Activated T-cell treated with anti-CD3 and anti-CD28 coated beads, Interleukin-2, amount 50 U/mL, for 24 hours (primary cell): Measurements from ENCODE around the gene TOR4A.

Experiments
- DNase-seq: peaks from one replicate; pipeline ENCODE4 v3.0.0-alpha.2; 2020
- H3K27ac Mint-ChIP-seq: 2 replicates; pipeline ENCODE4 v1.8.0; 2020; ENCODE audit warnings: mild to moderate bottlenecking, mixed read lengths
- H3K27me3 Mint-ChIP-seq: 2 replicates; pipeline ENCODE4 v1.8.0; 2020; ENCODE audit warnings: mixed read lengths
- H3K36me3 Mint-ChIP-seq: 2 replicates; pipeline ENCODE4 v1.8.0; 2020; ENCODE audit warnings: low read depth, mixed read lengths
- H3K4me1 Mint-ChIP-seq: 2 replicates; pipeline ENCODE4 v1.8.0; 2020; ENCODE audit warnings: low read depth, mixed read lengths
- H3K4me3 Mint-ChIP-seq: 2 replicates; pipeline ENCODE4 v1.8.0; 2020; ENCODE audit warnings: mild to moderate bottlenecking, moderate library complexity, mixed read lengths
- H3K9me3 Mint-ChIP-seq: 2 replicates; pipeline ENCODE4 v1.8.0; 2020; ENCODE audit warnings: mixed read lengths

Gene TOR4A

DNA sequence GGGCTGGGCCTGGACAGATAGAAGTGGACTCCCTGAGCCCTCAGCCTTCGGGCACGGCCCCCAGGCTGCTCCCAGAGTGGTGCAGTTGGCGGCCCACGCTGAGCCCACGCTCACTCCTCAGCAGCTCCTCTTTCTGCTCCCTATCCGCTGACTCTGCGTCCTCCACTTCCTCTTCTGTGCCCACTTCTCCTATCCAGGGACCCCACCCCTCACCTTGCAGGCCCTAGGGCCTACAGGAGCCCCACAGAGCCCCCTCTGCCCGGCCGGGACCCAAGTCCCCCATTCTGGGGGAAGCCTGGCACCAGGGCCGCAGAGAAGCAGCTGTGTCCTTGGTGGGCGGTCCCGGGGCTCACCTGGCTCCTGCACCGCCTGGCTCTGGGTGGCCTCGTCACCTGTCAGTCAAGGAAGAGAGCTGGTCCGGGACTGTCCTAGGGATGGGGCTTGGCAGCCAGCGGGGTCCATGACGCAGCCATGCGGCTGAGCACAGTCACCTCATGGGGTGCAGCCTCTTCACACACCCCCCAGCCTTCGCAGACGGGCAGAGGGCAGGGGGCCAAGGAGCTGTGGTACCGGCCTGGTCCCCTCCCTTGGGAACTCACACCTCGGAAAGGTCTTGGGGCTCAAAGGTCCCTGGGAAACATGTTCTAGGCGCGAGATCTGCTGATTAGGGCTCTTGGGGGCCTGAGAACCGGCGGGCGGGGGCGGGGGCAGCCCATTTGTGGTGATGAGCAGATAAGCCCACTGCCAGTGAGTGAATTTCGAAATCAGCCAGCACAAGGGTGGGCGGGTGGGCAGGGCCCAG is 29.9 kb downstream of the TOR4A start:
- DNase-seq = no peak
- Mint-ChIP-seq H3K9me3 (no peaks in the 10 kb centered on the region), H3K36me3 (no peaks in the 10 kb centered on the region), H3K27me3 (no peaks in the 10 kb centered on the region), H3K4me1 (peaks cover 17% of the 10 kb centered on the region), H3K4me3 (no peak overlapping the region), H3K27ac (no peak overlapping the region)

DNA sequence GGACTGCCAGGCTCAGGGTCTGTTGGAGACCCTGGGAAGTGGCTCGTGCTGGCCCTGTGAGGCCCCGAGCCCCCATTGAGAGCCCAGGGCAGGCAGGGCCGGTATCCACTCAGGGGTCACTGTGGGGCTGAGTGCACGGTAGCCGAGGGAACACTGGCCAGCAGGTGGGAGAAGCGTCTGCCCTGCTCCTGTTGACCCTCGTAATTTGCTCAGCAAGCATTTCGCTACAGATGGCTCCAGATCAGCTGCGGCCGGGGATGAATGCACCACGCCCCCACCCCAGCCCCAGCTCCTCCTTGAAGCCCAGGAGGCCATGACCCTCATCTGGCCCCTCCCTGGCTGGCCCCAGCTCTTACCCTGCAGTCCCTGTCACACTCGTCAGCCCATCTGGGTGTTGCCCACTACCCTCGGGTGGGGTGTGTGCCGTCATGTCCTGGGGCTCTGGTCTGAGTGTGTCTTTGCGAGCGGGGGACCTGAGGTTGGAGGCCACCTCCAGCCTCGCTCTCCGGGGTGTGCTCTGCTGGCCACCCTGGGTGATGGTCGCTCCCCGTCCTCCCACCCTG is 30.6 kb downstream of the TOR4A start:
- no peaks in the 10 kb centered on the region for H3K27me3 Mint-ChIP-seq
- no peak overlapping the region for H3K27ac Mint-ChIP-seq
- H3K9me3 Mint-ChIP-seq = no peaks in the 10 kb centered on the region
- peaks cover 17% of the 10 kb centered on the region for H3K4me1 Mint-ChIP-seq
- H3K4me3 Mint-ChIP-seq = no peak overlapping the region
- H3K36me3 Mint-ChIP-seq = no peaks in the 10 kb centered on the region
- DNase-seq = no peak

DNA sequence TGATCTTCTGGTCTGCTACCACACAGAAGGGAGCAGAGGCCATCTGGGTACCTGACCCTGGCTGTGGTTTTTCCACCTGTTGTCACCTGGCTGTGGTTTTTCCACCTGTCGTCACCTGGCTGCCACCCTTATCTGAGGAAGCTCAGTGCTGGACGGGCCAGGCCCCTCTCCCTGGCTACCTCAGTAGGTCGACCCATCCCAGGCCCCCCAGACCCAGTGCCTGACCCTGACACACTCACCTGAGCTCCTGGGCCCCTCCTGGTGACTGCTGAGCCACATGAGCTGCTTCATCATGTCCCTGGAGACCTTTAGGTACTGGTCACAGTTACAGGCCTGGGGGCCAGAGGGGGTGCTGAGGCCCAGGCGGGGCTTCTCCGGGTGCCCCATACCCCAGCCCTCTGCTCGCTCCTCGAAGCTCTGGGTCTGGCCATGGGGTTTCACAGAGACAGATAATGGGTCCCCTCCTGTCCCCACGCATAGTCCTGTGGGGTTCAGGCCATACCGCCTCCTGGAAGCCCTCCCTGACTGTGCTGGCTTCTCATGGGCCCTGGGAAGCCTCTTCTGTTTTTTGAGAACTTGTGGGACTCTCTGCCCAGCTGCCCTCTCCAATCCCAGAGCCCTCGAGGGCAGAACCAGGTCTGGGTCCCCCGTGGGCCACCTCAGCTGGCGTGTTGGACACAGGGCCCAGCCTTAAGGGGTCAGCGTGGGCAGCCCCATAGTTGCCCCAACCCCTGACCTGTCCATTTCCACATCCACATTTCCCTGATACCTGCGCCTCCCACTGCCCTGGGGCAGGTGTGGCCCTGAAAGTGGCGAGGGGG is 32.1 kb downstream of the TOR4A start:
- DNase-seq = no peak
- Mint-ChIP-seq H3K4me3 (no peak overlapping the region), H3K27me3 (no peaks in the 10 kb centered on the region), H3K9me3 (no peaks in the 10 kb centered on the region), H3K4me1 (peaks cover 15% of the 10 kb centered on the region), H3K36me3 (no peaks in the 10 kb centered on the region), H3K27ac (no peak overlapping the region)

DNA sequence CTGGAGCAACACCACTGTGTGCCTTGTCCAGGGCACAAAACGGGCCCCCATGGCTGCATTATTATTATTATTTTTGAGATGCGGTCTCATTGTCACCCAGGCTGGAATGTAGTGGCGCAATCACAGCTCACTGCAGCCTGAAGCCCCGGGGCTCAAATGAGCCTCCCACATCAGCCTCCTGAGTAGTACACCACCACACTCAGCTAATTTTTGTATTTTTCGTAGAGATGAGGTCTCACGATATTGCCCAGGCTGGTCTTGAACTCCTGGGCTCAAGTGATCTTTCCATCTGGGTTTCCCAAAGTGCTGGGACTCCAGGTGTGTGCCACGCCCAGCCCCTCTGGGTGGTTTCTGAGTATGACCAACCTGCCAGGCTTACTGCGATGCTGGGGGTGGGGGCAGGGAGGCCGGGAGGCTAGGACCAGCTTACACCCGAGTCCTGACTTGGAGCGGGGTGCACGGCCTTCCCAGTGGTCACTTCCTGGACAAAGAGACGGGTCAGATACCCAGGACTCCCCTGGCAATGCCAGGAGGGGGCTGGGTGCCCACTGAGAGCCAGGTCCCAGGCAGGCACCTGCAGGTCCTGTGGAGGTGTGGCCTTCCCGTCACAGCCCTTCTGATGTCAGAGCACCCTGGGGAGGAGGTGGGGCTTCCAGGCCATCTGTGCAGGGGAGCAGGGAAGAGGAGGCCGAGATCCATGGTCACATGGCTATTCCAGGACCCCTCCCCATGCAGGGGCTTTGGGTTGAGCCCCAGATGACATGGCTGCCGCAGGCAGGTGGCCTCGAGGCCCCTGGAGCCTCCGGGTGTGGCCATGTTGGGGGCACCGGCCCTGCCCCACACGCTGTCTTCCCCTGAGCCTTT is 32.9 kb downstream of the TOR4A start:
- Mint-ChIP-seq H3K4me3 (no peak overlapping the region), H3K27me3 (no peaks in the 10 kb centered on the region), H3K9me3 (no peaks in the 10 kb centered on the region), H3K36me3 (no peaks in the 10 kb centered on the region), H3K4me1 (peaks cover 13% of the 10 kb centered on the region), H3K27ac (no peak overlapping the region)
- DNase-seq = no peak

DNA sequence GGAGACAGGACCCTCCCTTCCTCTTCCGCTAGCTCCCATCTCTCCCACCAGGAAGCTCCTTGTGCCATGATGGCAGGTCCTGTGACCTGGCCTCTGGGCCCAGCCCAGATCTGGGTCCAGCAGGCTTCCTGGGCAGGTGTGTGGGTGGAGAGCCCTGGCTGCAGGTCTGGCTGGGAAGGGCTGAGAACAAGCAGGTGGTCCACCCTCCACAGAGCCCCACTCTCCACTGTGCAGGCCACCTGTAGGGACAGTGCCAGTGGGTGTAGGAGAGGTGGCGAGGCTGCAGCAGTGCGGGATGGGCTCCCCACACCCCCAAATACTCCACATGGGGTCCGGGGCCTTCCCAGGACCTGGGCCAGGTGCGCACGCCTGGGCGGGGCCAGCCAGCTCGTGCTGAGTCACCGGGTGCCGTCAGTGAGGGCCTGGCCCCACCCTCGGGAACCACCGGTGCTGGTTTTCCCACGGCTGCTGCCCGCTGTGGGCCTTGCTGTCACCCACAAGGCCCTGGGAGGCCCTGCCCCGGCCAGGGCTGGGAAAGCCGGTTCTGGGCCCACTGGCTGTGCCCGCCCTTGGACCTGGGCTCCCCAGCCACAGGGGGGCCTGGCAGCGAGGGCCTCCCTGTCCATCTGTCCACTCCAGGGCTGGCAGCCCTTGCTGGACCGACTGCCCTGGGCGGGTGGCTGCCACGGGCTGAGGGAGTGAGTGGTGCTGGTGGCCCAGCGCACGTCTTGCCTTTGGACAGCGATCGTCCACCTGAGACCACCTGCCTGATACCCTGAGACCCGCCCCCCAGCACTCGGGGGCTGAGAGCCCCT is 33.9 kb downstream of the TOR4A start:
- no peaks in the 10 kb centered on the region for H3K36me3 Mint-ChIP-seq
- no peaks in the 10 kb centered on the region for H3K27me3 Mint-ChIP-seq
- H3K27ac Mint-ChIP-seq = no peak overlapping the region
- no peak for DNase-seq
- H3K4me3 Mint-ChIP-seq = no peak overlapping the region
- H3K9me3 Mint-ChIP-seq = no peaks in the 10 kb centered on the region
- H3K4me1 Mint-ChIP-seq = peaks cover 9% of the 10 kb centered on the region

DNA sequence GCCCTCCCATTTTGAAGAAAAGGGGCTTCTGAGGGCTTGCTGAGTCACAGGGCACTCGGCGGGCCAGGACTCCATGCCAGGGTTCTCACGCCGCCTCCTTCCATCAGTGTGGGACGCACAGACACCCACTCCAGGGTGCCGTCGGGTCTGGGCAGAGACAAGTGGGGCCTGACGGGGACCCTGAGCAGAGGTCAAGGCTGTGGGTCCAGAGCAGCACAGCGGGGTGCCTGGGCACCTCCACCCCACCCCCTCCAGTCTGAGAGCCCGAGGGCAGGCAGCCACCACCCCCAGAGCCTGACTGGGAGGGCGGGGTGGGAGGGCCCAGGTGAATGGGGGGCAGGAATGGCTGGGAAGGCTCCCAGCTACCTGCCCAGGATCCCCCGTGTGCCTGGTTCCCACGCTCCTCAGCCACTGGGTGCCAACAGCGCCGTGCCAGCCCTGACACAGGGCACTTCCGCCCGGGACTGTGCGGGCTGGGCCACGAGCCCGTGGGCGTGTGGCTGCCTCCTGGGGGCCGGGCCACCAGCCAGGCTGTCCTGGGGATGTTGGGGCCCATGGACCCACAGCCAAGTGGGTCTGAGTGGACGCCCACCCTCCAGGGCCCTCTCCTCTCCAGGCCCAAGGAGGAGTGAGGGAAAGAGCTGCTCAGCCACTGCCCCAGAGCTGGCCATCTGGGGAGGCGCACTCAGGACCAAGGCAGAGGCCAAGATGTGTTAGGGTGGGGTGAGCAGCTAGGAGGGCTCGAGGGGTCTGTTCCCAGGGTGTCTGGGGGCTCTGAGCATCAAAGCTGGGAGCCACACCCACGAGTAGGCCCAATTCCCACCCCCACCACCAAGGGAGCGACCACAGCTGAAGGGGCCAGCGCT is 34.7 kb downstream of the TOR4A start:
- no peaks in the 10 kb centered on the region for H3K36me3 Mint-ChIP-seq
- peaks cover 3% of the 10 kb centered on the region for H3K27me3 Mint-ChIP-seq

DNA sequence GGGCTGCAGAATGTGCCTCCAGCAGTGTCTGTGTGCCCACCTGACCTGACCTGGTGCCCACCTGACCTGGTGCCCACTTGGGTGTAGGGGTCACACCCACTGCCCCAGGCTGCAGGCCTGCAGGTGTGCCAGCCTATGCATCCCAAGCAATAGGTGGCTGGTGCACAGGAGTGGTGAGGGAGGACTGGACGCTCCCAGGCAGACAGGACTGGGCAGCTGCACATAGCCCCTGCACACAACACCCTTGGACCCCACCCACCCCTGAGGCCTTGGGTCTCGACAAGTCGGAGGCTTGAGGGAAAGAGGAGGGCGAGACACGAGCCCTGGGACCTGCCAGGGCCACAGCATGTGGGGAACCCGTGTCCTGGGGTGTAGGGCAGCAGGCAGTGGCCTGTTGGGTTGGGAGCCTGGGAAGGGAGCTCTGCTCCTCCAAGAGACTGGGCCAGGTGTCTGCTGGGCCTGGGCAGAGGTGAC is 35.4 kb downstream of the TOR4A start:
- Mint-ChIP-seq H3K27ac (no peak overlapping the region), H3K4me3 (no peak overlapping the region), H3K27me3 (peaks cover 3% of the 10 kb centered on the region), H3K36me3 (no peaks in the 10 kb centered on the region), H3K4me1 (peaks cover 1% of the 10 kb centered on the region), H3K9me3 (no peaks in the 10 kb centered on the region)
- no peak for DNase-seq

More for the DNA sequence above, 34.7 kb downstream of the TOR4A start:
- Mint-ChIP-seq H3K4me3 (no peak overlapping the region), H3K27ac (no peak overlapping the region), H3K9me3 (no peaks in the 10 kb centered on the region), H3K4me1 (peaks cover 6% of the 10 kb centered on the region)
- no peak for DNase-seq

DNA sequence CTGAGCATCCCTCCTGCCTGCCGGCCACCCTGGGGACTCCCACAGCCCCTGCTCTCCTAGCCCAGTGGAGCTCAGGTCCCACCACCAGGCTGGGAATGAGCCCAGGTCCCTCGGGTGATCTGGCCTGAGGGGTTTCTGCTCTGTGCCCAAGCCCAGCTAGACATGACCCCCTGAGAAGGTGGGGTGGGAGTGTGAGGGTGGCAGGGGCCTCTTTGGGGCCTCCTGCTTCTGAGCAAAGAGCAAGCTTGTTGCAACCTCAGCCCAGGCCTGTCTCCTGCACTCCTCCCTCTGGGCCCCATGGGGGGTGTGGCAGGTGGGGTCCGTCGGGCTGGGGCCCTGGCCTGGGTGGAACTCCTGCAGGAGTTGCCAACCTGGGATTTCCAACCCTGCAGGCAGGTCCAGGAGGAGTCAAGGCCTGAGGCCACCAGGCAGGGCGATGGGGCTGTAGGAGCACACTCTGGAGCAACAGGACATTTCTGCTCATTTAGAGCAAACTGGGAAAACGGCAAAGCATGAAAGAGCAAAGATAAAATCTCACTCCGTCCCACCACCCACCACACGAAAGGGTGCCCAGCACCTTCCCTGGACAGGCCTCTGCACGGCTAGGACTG is 35.9 kb downstream of the TOR4A start:
- no peak overlapping the region for H3K27ac Mint-ChIP-seq
- no peaks in the 10 kb centered on the region for H3K9me3 Mint-ChIP-seq
- peaks cover 1% of the 10 kb centered on the region for H3K4me1 Mint-ChIP-seq
- no peak overlapping the region for H3K4me3 Mint-ChIP-seq
- H3K27me3 Mint-ChIP-seq = peaks cover 3% of the 10 kb centered on the region
- no peak for DNase-seq
- H3K36me3 Mint-ChIP-seq = no peaks in the 10 kb centered on the region

DNA sequence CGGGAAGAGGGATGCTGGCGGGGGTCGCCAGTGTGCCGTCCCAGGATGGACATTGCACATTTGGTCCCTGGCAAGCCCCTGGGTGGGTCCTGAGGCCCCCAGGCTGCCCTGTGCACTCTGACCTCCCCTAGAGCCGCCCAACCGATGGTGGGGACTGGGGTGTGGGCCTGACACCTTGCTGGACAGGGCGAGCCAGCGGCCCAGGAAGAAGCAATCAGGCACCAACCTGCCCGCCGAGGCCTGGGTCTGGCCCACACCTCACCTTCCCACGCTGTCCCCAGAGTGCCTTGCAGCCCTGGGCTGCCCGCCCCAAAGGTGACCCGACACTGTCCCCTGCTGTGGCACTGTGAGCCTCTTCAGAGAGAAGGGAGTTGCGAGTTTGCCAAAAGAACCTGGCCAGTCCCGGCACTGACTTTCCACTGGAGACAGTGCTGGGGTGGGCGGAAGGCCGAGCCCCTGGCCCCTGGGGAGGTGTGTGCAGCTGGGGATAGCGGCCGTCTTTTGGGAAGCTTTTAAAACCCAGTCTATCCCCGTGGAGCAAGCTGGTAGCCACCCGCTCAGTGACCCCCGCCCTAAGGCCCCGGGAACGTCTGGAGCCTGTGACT is 36.5 kb downstream of the TOR4A start:
- no peak overlapping the region for H3K4me3 Mint-ChIP-seq
- no peaks in the 10 kb centered on the region for H3K9me3 Mint-ChIP-seq
- peaks cover 1% of the 10 kb centered on the region for H3K4me1 Mint-ChIP-seq
- H3K27ac Mint-ChIP-seq = no peak overlapping the region
- no peaks in the 10 kb centered on the region for H3K36me3 Mint-ChIP-seq
- DNase-seq = no peak
- peaks cover 3% of the 10 kb centered on the region for H3K27me3 Mint-ChIP-seq

DNA sequence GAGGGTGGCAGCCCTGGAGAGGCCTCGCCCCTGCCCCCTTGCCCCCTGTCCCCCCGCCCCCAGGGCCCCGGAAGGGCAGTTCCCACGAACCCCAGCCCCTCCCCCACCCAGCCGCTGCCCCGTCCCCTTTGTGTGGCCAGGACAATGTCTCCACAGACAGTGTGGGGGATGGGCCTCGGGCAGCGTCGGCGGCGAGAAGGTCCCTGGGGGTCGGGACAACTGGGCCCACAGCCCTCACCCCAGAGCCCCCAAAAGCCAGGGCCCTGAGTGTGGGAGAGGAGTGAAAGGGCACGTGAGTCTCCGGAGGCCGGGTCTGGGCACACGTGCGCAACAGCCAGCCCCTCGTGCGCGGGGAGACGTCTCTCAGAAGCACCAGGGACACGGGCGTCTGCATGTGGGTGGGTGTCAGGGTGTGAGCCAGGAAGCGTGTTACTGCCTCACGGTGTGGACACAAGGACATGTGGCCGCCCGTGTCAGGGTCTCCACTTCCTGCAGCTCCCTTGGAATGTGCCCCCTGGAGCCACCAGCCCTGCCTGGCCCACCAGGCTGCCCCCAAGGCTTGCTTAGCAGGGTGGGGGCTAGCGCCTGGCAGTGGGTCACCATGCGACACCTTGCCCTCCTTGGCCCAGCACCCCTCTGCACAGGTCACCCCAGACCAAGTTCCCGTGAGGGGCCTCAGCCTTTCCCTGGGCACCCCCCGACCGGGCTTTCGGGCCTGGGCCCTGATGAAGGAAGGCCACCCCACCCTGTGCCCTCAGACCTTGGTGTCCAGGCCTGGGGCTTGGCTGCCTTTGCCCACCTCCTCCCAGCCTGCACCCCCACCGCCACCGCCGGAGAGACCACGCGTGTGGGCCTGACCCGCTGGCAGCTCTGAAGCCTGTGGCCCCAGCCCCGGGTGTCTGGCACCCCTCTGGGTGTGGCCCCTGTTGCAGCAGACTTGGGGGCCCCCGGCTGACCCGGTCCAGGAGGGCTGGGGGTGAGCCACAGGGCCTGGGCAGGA is 37.3 kb downstream of the TOR4A start:
- Mint-ChIP-seq H3K27me3 (peaks cover 3% of the 10 kb centered on the region), H3K4me3 (no peak overlapping the region)

DNA sequence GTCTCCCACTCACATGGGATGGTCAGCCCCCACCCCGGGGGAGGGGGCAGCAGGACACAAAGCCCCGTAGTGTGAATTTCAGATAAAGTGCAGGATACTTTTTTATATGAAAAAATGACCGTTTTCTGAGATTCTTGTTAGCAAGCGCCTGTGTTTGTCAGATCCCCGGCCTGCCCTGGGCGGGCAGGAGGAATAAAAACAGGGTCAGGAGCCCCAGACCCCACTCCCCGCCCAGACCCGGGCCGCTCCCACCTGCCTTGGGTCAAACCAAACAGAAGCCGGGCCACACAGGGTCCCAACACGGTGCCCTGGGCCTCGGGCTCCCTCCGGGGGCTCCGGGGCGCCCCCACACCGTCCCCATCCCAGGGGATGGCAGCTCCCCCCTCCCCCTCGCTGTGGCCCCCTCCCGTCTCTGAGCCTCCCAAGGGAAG is 38.1 kb downstream of the TOR4A start:
- Mint-ChIP-seq H3K27me3 (peaks cover 3% of the 10 kb centered on the region), H3K9me3 (no peaks in the 10 kb centered on the region), H3K4me3 (no peak overlapping the region), H3K4me1 (peaks cover 8% of the 10 kb centered on the region), H3K27ac (no peak overlapping the region), H3K36me3 (no peaks in the 10 kb centered on the region)
- no peak for DNase-seq

More for the DNA sequence above, 37.3 kb downstream of the TOR4A start:
- peaks cover 4% of the 10 kb centered on the region for H3K4me1 Mint-ChIP-seq
- H3K9me3 Mint-ChIP-seq = no peaks in the 10 kb centered on the region
- no peak for DNase-seq
- H3K27ac Mint-ChIP-seq = no peak overlapping the region
- no peaks in the 10 kb centered on the region for H3K36me3 Mint-ChIP-seq
